SU-DHL-6 (cell line): ENCODE results near the gene OCLN.
"Not testable (repeated sequence)": the region's sequence is repeated elsewhere in the genome, so short reads cannot be mapped to it uniquely, and the experiment has no call there.

ENCODE experiments used
- CTCF ChIP-seq: fragments of 200-600 bp; sonication (generic); IDR thresholded peaks from one replicate; pipeline ENCODE4 v1.5.1; 2017; ENCODE audit warnings: antibody characterized with exemption, mild to moderate bottlenecking, low read length, moderate library complexity; ENCODE audit not compliant: insufficient read depth, poor library complexity, severe bottlenecking
- EZH2phosphoT487 ChIP-seq: fragments of 200-600 bp; sonication (generic), shearing (Covaris generic); conservative IDR thresholded peaks from 2 replicates; pipeline ENCODE4 v1.6.1; 2018; ENCODE audit warnings: mild to moderate bottlenecking, antibody characterized with exemption, low read length, moderate library complexity, mixed read lengths

- not testable (repeated sequence) for TF ChIP-seq CTCF, EZH2phosphoT487
Measured at GRCh38 chr5:69541347-69541746, 48.8 kb downstream of the OCLN start.
